ENCODE data around the gene STK11IP.

STK11IP gene

GRCh38 chr2:219656526-219656925 lies 58.9 kb downstream of the STK11IP start:
- DNase-seq (ENCODE audit: low read depth) = no peak

- DNase-seq (ENCODE audit: low read depth) = no peak
These were observed 60.7 kb downstream of the STK11IP start for GRCh38 chr2:219658196-219658846.

- DNase-seq (ENCODE audit: low read depth) = no peak
These were observed 61.2 kb downstream of the STK11IP start for GRCh38 chr2:219658874-219659273.

GRCh38 chr2:219661197-219661954 lies 63.7 kb downstream of the STK11IP start:
- DNase-seq (ENCODE audit: low read depth) = no peak

GRCh38 chr2:219661955-219662395 lies 64.3 kb downstream of the STK11IP start:
- no peak for DNase-seq (ENCODE audit: low read depth)

GRCh38 chr2:219662566-219662965 lies 64.9 kb downstream of the STK11IP start:
- DNase-seq (ENCODE audit: low read depth) = no peak

- no peak for DNase-seq (ENCODE audit: low read depth)
These were observed 65.6 kb downstream of the STK11IP start for GRCh38 chr2:219663116-219663762.

- no peak for DNase-seq (ENCODE audit: low read depth)
These were observed 66.4 kb downstream of the STK11IP start for GRCh38 chr2:219664041-219664440.

GRCh38 chr2:219664944-219665343 lies 67.3 kb downstream of the STK11IP start:
- no peak for DNase-seq (ENCODE audit: low read depth)

- DNase-seq (ENCODE audit: low read depth) = no peak
These were observed 68.3 kb downstream of the STK11IP start for GRCh38 chr2:219665926-219666325.
